Measurements from ENCODE around the gene FRS3. TPM values are rescaled to one million over a fixed set of nuclear protein-coding genes. Genes with fewer than 3 reads are reported as not detected.

FRS3 gene, protein sequence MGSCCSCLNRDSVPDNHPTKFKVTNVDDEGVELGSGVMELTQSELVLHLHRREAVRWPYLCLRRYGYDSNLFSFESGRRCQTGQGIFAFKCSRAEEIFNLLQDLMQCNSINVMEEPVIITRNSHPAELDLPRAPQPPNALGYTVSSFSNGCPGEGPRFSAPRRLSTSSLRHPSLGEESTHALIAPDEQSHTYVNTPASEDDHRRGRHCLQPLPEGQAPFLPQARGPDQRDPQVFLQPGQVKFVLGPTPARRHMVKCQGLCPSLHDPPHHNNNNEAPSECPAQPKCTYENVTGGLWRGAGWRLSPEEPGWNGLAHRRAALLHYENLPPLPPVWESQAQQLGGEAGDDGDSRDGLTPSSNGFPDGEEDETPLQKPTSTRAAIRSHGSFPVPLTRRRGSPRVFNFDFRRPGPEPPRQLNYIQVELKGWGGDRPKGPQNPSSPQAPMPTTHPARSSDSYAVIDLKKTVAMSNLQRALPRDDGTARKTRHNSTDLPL
- 7.0 TPM for total RNA-seq
- 5.3 TPM for polyA plus RNA-seq (ENCODE audit: insufficient read depth, low read depth, low replicate concordance)
- long read RNA-seq, donor 1, partial matches to known transcripts = 324 of 343 reads
- long read RNA-seq, donor 1, other reads (novel, unspliced or antisense) = 16 of 343 reads
- long read RNA-seq, donor 2, partial matches to known transcripts = 236 of 260 reads
- long read RNA-seq, donor 2, other reads (novel, unspliced or antisense) = 22 of 260 reads
- long read RNA-seq, donor 3, partial matches to known transcripts = 304 of 449 reads
- long read RNA-seq, donor 3, other reads (novel, unspliced or antisense) = 143 of 449 reads
- long read RNA-seq, donor 4, partial matches to known transcripts = 267 of 276 reads
- long read RNA-seq, donor 4, other reads (novel, unspliced or antisense) = 7 of 276 reads
- long read RNA-seq, donor 5 = 0 reads
- long read RNA-seq, donor 6 = 0 reads
- long read RNA-seq, donor 7, partial matches to known transcripts = 2 of 6 reads
- long read RNA-seq, donor 7, other reads (novel, unspliced or antisense) = 3 of 6 reads
- long read RNA-seq, donor 8, partial matches to known transcripts = 235 of 346 reads
- long read RNA-seq, donor 8, other reads (novel, unspliced or antisense) = 108 of 346 reads
- long read RNA-seq, donor 9, partial matches to known transcripts = 127 of 185 reads
- long read RNA-seq, donor 9, other reads (novel, unspliced or antisense) = 57 of 185 reads
- long read RNA-seq, donor 10, partial matches to known transcripts = 350 of 487 reads
- long read RNA-seq, donor 10, other reads (novel, unspliced or antisense) = 136 of 487 reads

DNA sequence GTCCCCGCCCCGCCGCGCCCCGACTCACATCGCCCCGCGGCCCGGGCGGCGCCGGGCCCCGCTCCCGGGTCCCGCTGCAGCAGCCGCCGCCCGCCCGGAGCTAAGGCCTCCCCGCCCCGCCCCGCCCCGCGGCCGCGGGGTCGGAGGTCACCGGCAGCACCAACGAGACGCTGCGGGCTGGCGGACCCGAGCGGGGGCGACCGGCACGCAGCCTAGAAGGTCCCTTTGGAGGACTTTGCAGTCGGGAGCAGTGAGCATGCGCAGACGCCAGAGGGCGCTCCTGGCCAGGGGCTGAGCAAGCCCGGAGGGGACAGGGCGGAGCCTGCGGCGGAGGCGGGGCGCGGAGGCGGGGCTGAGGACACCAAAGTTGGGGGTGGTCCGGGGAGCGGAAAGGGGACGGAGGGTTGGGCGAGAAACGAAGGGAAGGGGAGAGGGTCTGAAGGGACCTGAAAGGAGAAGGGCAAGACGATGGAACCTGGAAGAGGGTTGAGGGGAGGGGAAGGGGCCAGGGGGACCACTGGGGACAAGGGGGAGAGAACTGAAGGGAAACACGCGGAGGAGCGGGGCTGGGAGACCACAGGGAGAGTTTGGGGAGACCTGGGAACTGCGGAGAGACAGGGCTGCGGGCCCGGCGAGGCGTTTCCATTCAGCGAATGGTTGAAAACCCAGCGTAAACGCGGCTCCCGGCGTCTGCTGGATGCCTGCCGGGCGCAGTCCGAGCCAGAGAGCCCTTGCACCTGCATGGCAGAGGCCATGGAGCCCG lies at the start of gene FRS3:
TSS of gene FRS3 (minus strand) at position 113 of the 763 bp plus-strand sequence. CDS start 2,913 bp downstream, outside the sequence.
- Histone ChIP-seq H3K4me1 (ENCODE audit: control insufficient read depth in 2 of 3, insufficient read depth in 2 of 3, low read depth in 1 of 3, low read length in 3 of 3) (peaks cover 0 to 17% (median 3%) of the 10 kb centered on the region in 3 donors), H3K4me3 (ENCODE audit: low read length in 3 of 3) (peak within 1 kb of the TSS; percentile 69 to 82 (median 77)), H3K36me3 (ENCODE audit: control insufficient read depth in 2 of 3, insufficient read depth in 3 of 3, low read length in 3 of 3) (peaks cover 2 to 9% (median 9%) of the 10 kb centered on the region in 3 donors), H3K27ac (ENCODE audit: low read depth in 2 of 2, low read length in 2 of 2) (peak within 1 kb of the TSS; percentile 57 to 79), H3K27me3 (ENCODE audit: control insufficient read depth, insufficient read depth, low read length) (no peaks in the 10 kb centered on the region), H3K9me3 (ENCODE audit: control insufficient read depth in 2 of 3, insufficient read depth in 1 of 3, low read length in 3 of 3) (no peaks in the 10 kb centered on the region), H3K9ac (ENCODE audit: low read length in 3 of 3) (peak within 1 kb of the TSS; percentile 31 to 69 (median 45))
- no peak for FAIRE-seq
- intact Hi-C loops (cut with DNase I) = loop anchor here (10.0 kb wide), 1 partner anchor 265 kb away; no protein-coding TSS in a partner anchor
- peak; percentile 98 to 99 (median 98) for DNase-seq
- TF ChIP-seq, protein P1, sequence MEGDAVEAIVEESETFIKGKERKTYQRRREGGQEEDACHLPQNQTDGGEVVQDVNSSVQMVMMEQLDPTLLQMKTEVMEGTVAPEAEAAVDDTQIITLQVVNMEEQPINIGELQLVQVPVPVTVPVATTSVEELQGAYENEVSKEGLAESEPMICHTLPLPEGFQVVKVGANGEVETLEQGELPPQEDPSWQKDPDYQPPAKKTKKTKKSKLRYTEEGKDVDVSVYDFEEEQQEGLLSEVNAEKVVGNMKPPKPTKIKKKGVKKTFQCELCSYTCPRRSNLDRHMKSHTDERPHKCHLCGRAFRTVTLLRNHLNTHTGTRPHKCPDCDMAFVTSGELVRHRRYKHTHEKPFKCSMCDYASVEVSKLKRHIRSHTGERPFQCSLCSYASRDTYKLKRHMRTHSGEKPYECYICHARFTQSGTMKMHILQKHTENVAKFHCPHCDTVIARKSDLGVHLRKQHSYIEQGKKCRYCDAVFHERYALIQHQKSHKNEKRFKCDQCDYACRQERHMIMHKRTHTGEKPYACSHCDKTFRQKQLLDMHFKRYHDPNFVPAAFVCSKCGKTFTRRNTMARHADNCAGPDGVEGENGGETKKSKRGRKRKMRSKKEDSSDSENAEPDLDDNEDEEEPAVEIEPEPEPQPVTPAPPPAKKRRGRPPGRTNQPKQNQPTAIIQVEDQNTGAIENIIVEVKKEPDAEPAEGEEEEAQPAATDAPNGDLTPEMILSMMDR (IDR thresholded peaks at IDR 0.05; ENCODE audit: borderline replicate concordance, extremely low read depth, insufficient read depth) = peak; percentile 99

DNA sequence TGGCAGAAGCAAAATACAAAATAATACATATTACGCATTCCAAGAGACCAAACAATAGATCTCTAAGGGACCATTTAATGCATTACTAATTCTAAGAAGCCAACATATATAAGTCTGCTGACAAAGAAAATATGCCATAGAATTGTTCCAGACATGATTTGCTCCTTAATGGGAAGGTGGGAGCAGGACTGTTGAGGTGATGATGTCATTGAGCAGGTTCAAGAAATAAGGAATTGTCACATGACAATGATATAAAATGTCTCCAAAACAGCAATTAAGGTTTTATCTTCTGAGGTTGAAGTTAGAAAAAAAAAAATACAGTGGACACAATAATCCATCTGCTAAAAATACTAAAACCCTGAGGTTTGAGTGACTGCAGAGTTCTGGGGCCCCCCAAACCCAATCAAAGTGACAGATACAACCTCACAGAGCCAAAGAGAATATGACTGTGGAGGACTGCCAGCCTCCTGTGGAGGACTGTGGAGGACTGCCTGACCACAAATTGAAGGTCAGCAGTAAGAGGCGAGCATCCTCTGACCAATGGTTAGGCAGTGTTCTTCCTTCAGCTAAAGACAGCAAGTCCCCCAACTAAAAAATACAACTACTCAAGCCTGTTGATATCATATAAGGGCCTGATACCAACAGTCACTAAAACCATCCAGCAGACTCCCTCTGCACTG lies 46.8 kb upstream of the FRS3 start:
- H3K4me1 ChIP-seq (ENCODE audit: control insufficient read depth in 2 of 3, insufficient read depth in 2 of 3, low read depth in 1 of 3, low read length in 3 of 3) = no peaks in the 10 kb centered on the region
- H3K36me3 ChIP-seq (ENCODE audit: control insufficient read depth in 2 of 3, insufficient read depth in 3 of 3, low read length in 3 of 3) = no peaks in the 10 kb centered on the region
- FAIRE-seq (no peak), DNase-seq (no peak)
- TF ChIP-seq, protein P1 (IDR thresholded peaks at IDR 0.05; ENCODE audit: borderline replicate concordance, extremely low read depth, insufficient read depth) = no peak
- no peak overlapping the region for H3K27ac ChIP-seq (ENCODE audit: low read depth in 2 of 2, low read length in 2 of 2)
- no peak overlapping the region for H3K9ac ChIP-seq (ENCODE audit: low read length in 3 of 3)
- no peaks in the 10 kb centered on the region for H3K9me3 ChIP-seq (ENCODE audit: control insufficient read depth in 2 of 3, insufficient read depth in 1 of 3, low read length in 3 of 3)
- H3K4me3 ChIP-seq (ENCODE audit: low read length in 3 of 3) = no peak overlapping the region
- intact Hi-C loops (cut with DNase I) = no loop called here
- no peaks in the 10 kb centered on the region for H3K27me3 ChIP-seq (ENCODE audit: control insufficient read depth, insufficient read depth, low read length)

Data from kidney (tissue), 22 donors.